NCI-H2196 (cell line): Measurements from ENCODE around the gene STN1.

ENCODE experiments used
- DNase-seq: peaks from one replicate; lab custom pipeline; 2025; ENCODE audit not compliant: unreplicated experiment; lab: John Stamatoyannopoulos, UW

The STN1 gene, protein sequence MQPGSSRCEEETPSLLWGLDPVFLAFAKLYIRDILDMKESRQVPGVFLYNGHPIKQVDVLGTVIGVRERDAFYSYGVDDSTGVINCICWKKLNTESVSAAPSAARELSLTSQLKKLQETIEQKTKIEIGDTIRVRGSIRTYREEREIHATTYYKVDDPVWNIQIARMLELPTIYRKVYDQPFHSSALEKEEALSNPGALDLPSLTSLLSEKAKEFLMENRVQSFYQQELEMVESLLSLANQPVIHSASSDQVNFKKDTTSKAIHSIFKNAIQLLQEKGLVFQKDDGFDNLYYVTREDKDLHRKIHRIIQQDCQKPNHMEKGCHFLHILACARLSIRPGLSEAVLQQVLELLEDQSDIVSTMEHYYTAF

GRCh38 chr10:103918053-103918846 lies at the start of gene STN1:
STN1 (minus strand) TSS chr10:103918184; CDS start chr10:103917594, 590 bp downstream.
- DNase-seq, result peak; percentile 87

- no peak for DNase-seq
Measured at GRCh38 chr10:103967448-103968071, 49.6 kb upstream of the STN1 start.

DNA sequence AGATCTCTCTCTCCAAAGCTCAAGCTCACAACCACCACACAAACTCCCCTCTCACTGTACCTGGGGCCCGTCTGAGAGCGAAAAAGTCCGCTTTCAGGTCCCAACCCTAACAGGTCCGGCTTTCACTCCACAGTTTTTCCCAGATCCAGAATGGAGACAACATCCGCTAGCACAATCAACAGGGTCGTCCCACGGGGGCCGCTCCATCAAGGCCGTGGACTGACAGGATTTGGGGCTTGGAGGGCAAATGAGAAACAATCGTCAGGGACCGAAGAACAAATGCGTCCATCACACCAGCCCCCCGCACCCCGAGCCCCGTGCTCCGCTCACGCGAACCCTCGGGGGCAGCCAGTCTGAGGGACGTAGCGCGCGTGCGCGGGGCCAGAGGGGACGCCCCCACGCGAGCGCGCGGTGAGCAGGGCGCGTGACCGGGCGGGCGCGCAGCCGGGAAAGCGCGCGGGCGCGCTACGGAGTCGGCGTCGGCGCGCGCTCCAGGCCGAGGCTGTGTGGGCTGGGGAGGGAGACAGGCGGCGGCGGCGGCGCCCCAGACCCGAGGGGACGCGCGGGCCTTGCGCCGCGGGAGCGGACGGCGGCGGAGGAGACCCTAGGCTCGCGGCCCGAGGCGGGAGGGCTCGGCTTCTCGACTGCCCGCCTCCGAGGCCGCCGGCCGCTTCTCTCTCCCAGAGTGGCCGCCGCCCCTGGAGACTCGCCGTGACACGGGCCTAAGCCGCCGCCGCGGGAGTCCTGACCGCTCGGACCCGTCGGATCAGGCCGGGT lies 48.9 kb upstream of the STN1 start, which contains the start of gene SLK:
Gene SLK (plus strand): TSS at position 470 of the 777 bp plus-strand sequence. CDS start 606 bp downstream, outside the sequence.
- peak; percentile 66 for DNase-seq

DNA sequence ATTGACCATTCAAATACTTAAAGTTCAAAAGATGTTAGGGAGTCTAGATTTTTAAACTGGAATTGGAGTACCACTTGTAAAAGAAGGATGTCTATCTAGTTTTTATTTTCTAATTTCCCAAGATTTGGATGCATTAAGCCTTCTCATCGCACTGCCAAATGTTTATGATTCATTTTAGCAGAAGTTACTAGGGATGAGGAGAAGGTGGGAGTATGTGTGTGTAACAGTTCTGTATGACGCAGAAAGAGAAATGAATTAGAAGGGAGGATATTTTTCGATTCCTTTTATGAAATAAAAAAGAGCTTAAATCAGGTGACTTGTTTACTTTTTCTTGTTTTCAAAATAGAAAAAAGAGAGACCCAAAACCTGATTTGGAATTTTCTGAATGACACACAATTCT lies 42.1 kb upstream of the STN1 start:
- DNase-seq, result no peak

DNA sequence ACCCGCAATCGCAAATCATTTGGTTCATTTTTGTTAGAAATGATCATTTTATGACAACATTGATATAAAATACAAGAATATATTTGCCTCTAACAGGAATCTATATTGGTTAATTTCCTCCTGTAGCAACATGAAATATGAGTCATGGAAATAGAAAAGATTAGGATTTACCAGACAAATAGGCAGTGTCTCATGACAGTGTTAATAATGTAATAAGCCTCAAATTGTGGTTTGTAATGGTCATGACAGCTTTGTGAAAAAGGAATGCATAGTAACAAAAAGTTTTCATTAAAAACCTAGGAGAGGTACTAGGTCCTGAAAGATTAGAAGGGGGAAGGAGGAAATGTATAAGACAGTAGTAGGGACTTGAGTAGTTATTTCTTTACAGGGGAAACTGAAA lies 41.0 kb upstream of the STN1 start:
- DNase-seq, result no peak

DNA sequence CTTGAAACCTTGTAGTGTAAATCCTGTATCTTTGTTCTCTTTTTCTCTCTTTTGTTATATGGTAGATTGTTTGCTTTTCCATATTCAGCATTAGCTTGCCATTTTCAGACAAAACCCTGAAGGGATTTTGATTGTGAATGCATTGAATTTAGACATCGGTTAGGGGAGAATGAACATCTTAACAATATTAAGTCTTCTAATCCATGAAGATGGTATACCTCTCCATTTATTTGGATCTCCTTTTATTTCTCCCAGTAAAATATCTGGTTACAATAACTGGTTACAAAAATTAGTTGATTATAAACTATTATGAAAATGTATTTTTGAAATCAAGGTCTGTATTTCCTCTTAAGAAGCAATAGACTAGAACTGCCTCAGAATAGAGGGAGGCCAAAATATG lies 36.6 kb upstream of the STN1 start:
- no peak for DNase-seq

GRCh38 chr10:103951942-103952341 lies 34.0 kb upstream of the STN1 start:
- DNase-seq, result no peak

GRCh38 chr10:103951183-103951582 lies 33.2 kb upstream of the STN1 start:
- no peak for DNase-seq

DNA sequence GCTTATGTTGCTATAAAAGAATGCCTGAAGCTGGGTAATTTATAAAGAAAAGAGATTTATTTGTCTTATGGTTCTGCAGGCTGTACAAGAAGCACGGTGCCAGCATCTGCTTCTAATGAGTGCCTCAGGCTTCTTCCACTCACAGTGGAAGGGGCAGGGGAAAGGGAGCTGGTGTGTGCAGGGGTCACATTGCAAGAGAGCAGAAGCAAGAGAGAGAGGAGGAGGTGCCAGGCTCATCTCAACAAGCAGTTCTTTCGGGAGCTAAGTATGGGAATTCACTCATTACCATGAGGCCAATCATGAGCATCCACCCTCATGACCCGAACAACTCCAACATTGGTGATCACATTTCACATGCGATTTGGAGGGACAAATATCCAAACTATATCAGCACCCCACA lies 31.7 kb upstream of the STN1 start:
- no peak for DNase-seq

DNA sequence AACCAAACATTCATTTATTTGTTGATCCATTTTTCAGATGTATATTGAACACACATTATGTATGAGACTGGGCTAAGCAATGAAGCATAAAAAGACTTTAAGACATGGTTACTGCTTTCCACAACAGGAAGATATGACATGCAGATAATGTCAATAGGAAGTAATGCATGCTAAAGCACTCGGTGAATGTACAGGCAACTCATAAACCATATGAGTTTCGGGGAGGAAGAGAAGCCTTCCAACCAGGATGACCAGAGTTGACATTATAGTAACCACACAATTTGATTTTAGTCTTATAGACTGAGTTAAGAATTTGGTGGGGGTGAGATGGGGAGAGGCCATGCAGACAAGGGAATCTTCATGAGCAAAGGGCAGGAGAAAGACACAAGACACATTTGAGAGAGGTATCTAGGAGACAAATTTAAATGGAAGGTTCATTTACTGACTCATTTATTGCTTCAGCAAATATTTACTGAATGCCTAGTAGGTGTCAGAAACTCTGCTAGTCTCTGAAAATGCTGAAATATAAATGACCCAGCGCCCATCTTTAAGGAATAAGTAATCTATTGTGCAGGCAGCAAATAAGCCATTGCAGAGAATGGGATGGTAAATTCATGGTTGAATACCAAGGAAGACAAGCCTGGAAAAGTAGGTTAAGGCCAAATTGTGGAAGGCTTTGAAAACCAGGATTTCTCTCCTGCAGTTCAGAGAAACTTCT lies 30.0 kb upstream of the STN1 start:
- DNase-seq, result no peak

GRCh38 chr10:103942866-103943265 lies 24.9 kb upstream of the STN1 start:
- DNase-seq, result no peak

DNA sequence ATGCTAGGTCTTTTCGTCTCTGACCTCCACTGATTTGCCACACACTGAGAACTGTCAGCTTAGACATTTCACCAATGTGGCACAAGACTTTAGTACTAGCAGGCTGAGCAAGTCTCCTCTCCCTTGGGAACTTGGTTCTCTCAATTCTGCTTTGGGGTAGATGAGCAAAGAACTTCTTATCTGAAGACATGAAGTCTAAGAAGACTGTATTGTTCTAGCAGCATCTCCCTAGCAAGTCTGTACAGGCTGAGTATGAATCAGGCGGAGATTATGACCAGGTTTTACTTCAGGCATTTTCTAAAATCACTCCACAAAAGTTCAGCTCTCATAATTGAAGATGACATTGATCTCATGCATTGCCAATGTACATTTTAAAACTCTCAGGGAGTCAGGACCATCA lies 23.8 kb upstream of the STN1 start:
- DNase-seq, result no peak

GRCh38 chr10:103939522-103939921 lies 21.5 kb upstream of the STN1 start:
- DNase-seq, result no peak

- DNase-seq, result no peak
Measured at GRCh38 chr10:103936022-103936421, 18.0 kb upstream of the STN1 start.

DNA sequence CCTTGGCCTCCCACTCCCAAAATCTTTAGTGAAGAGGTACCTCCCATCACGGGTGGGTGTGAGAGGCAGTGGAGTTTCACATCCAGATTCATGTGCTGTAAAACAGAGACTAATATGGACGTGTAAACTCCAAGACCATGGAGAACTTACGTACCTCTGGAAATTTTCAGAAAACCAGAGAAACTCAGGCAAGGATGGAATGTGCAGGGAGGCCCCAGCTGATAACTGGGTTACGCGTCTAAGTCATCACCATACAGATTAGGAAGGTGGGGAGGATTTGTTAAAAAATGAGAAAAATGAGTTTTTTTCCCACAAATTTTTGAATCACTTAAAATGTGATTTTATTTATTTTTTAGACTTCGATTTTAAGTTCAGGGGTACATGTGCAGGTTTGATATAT lies 16.3 kb upstream of the STN1 start:
- no peak for DNase-seq

GRCh38 chr10:103933557-103934121 lies 15.7 kb upstream of the STN1 start:
- DNase-seq, result no peak

- DNase-seq, result no peak
Measured at GRCh38 chr10:103932971-103933370, 15.0 kb upstream of the STN1 start.

DNA sequence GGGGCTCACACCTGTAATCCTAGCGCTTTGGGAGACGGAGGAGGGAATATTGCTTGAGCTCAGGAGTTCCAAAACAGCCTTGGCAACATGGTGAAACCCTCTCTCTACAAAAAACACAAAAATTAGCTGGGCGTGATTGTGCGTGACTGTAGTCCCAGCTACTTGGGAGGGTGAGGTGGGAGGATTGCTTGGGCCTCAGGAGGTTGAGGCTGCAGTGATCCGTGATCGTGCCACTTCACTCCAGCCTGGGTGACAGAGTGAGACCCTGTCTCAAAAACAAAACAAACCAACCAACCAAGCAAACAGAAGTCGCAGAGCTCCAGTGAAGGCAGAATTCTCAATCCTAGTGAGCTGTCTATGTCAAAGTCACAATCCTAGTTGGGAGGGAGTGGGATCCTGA lies 14.3 kb upstream of the STN1 start:
- DNase-seq, result no peak

GRCh38 chr10:103931603-103932002 lies 13.6 kb upstream of the STN1 start:
- no peak for DNase-seq

GRCh38 chr10:103930881-103931280 lies 12.9 kb upstream of the STN1 start:
- no peak for DNase-seq
